ENCODE measurements around the gene NLRP12.
"Not testable (repeated sequence)": the region's sequence is repeated elsewhere in the genome, so short reads cannot be mapped to it uniquely, and the experiment has no call there.

NLRP12 gene, protein sequence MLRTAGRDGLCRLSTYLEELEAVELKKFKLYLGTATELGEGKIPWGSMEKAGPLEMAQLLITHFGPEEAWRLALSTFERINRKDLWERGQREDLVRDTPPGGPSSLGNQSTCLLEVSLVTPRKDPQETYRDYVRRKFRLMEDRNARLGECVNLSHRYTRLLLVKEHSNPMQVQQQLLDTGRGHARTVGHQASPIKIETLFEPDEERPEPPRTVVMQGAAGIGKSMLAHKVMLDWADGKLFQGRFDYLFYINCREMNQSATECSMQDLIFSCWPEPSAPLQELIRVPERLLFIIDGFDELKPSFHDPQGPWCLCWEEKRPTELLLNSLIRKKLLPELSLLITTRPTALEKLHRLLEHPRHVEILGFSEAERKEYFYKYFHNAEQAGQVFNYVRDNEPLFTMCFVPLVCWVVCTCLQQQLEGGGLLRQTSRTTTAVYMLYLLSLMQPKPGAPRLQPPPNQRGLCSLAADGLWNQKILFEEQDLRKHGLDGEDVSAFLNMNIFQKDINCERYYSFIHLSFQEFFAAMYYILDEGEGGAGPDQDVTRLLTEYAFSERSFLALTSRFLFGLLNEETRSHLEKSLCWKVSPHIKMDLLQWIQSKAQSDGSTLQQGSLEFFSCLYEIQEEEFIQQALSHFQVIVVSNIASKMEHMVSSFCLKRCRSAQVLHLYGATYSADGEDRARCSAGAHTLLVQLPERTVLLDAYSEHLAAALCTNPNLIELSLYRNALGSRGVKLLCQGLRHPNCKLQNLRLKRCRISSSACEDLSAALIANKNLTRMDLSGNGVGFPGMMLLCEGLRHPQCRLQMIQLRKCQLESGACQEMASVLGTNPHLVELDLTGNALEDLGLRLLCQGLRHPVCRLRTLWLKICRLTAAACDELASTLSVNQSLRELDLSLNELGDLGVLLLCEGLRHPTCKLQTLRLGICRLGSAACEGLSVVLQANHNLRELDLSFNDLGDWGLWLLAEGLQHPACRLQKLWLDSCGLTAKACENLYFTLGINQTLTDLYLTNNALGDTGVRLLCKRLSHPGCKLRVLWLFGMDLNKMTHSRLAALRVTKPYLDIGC

DNA sequence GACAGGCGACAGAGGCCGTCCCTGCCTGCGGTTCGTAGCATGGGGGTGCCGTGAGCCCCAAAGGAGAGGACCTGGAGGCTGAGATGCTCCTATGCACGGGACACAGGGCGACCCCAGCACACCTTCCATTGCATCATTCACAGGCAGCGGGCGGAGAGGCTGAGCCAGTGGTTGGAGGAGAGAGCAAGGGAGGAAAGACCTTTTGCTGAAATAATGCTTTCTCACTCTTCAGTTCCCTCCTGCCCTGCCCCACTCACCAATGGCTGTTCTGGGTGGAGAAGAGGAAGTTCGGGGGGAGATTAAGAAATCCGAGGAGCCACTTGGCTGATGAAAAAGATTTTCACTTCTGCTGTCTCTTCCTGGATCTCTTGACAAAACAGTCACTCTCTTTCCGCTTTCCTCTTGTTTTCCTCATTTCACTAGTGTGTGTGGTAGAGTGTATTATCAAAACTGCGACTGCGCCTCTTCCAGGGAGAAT lies at the start of gene NLRP12:
TSS of gene NLRP12 (minus strand) at position 181 of the 478 bp plus-strand sequence. CDS start at position 41, 140 bp downstream.
- H3K4me3 ChIP-seq (ENCODE audit: control insufficient read depth, low read depth, low read length), result no peak within 1 kb of the TSS
- DNase-seq (ENCODE audit: low read depth), result no peak
- TF ChIP-seq, protein P1, sequence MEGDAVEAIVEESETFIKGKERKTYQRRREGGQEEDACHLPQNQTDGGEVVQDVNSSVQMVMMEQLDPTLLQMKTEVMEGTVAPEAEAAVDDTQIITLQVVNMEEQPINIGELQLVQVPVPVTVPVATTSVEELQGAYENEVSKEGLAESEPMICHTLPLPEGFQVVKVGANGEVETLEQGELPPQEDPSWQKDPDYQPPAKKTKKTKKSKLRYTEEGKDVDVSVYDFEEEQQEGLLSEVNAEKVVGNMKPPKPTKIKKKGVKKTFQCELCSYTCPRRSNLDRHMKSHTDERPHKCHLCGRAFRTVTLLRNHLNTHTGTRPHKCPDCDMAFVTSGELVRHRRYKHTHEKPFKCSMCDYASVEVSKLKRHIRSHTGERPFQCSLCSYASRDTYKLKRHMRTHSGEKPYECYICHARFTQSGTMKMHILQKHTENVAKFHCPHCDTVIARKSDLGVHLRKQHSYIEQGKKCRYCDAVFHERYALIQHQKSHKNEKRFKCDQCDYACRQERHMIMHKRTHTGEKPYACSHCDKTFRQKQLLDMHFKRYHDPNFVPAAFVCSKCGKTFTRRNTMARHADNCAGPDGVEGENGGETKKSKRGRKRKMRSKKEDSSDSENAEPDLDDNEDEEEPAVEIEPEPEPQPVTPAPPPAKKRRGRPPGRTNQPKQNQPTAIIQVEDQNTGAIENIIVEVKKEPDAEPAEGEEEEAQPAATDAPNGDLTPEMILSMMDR (conservative IDR thresholded peaks at IDR 0.05; ENCODE audit: control insufficient read depth, insufficient read depth, low read depth, low read length), result no peak

DNA sequence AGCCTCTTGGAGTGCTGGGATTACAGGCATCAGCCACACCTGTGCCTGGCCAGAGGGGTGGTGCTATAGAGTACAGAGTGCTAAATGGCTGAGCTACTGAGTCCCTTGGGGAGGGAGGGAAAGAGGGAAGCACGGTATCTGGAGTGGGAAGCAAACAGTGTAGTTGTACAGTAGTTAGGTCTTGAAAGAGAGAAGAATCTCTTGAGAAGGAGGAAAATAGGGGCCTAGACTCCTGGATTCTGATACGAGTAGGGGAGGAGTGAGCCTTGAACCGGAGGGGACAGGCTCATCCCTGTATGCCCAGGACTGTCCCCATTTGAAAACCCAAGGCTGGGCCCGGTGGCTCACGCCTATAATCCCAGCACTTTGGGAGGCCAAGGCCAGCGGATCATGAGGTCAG lies 48.6 kb upstream of the NLRP12 start:
- H3K4me3 ChIP-seq (ENCODE audit: control insufficient read depth, low read depth, low read length), result no peak overlapping the region

DNA sequence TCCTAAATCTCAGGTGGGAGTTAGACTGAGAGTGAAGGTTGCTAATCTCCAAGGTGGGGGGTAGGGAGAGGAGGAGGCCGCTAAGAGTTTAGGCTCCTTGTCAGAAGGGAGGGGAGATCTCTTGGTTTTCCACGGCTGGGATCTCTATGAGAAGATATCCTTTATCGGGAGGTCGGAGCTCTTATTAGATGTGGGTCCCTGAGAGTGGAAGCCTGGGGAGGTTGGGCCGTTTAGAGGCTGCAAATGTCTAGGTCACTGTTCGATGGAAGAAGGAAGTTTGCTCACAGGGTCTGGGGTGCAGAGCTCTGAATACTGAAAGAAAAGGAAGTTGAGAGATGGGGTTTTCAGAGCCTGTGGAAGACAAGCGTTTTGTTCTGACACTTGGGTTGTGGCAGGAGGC lies 47.3 kb upstream of the NLRP12 start:
- TF ChIP-seq, protein P1 (conservative IDR thresholded peaks at IDR 0.05; ENCODE audit: control insufficient read depth, insufficient read depth, low read depth, low read length), result no peak
- no peak overlapping the region for H3K4me3 ChIP-seq (ENCODE audit: control insufficient read depth, low read depth, low read length)
- DNase-seq (ENCODE audit: low read depth), result no peak

More for the DNA sequence above, 48.6 kb upstream of the NLRP12 start:
- no peak for DNase-seq (ENCODE audit: low read depth)
- TF ChIP-seq, protein P1 (conservative IDR thresholded peaks at IDR 0.05; ENCODE audit: control insufficient read depth, insufficient read depth, low read depth, low read length), result no peak

DNA sequence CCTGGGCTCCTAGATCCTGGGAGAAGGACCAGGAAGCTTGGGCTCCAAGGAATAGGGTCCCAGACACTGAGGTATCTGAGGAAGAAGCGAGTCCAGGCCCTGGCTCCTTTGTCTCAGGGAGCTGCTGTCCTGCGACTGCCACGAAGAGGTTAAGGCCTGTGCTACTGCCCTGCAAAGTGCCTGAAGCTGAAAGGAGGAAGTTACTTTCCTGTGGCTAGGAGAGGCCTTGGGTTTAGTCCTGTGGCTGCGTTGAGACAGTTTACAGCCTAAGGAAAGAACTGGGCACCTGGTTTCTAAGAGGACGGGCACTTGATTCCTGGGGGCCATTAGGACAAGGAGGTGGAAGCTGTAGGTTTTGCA lies 46.4 kb upstream of the NLRP12 start:
- TF ChIP-seq, protein P1 (conservative IDR thresholded peaks at IDR 0.05; ENCODE audit: control insufficient read depth, insufficient read depth, low read depth, low read length), result no peak
- DNase-seq (ENCODE audit: low read depth), result no peak

DNA sequence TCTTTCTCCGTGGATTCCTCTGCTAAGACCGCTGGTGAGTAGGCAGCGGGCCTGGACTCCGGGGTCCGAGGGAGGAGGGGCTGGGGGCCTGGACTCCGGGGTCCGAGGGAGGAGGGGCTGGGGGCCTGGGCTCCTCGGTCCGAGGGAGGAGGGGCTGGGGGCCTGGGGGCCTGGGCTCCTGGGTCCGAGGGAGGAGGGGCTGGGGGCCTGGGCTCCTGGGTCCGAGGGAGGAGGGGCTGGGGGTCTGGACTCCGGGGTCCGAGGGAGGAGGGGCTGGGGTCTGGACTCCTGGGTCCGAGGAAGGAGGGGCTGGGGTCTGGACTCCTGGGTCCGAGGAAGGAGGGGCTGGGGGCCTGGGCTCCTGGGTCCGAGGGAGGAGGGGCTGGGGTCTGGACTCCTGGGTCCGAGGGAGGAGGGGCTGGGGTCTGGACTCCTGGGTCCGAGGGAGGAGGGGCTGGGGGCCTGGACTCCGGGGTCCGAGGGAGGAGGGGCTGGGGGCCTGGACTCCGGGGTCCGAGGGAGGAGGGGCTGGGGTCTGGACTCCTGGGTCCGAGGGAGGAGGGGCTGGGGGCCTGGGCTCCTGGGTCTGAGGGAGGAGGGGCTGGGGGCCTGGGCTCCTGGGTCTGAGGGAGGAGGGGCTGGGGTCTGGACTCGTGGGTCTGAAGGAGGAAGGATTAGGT lies 45.8 kb upstream of the NLRP12 start:
- peak overlapping the region; percentile 97 for H3K4me3 ChIP-seq (ENCODE audit: control insufficient read depth, low read depth, low read length)
- DNase-seq (ENCODE audit: low read depth), result not testable (repeated sequence)

More for the DNA sequence above, 46.4 kb upstream of the NLRP12 start:
- no peak overlapping the region for H3K4me3 ChIP-seq (ENCODE audit: control insufficient read depth, low read depth, low read length)

DNA sequence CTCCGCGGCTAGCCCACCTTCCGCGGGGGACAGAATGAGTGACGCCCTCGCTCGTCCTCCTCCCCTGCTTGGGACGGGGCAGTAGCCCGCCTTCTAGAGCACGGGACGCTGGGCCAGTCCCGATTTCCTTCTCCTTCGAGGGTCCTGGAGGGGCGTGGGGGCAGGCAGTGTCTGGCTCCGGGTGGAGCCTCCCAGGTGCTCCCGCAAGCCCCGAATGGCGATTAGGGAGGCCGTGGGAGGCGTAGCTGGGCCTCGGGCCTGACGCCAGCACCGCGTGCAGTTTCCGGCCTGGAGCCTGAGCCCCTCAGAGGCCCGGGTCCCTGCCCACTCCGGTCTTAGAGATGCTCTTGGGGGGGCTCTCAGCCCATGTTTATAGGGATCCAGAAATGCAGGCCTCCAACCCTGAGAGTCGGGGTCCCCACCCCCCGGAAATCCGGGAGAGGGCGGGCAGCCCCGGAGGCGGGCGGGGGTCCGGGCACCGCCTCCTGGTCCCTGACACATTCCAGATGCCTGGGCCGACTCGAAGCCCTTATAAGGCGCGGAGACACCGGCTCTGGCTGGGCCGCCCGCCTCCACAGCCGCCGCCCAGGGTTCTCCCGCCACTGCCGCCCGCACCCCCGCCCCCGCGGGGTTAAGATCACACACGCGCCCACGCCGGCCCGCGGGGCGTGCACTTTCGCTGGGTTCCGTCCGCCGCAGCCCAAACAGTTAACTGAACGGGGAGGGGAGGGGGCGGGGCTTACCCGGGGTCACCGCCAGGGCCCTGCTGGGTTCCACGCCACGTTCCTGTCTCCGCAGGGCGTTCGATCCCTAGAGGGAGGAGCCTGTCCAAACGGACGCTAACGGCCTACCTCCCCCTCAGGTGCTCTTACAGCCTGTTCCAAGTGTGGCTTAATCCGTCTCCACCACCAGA lies 45.0 kb upstream of the NLRP12 start:
- peak; percentile 83 for DNase-seq (ENCODE audit: low read depth)
- TF ChIP-seq, protein P1 (conservative IDR thresholded peaks at IDR 0.05; ENCODE audit: control insufficient read depth, insufficient read depth, low read depth, low read length), result no peak
- peak overlapping the region; percentile 97 for H3K4me3 ChIP-seq (ENCODE audit: control insufficient read depth, low read depth, low read length)
